ENCODE results near the gene STK39. TPM values are rescaled to one million over a fixed set of nuclear protein-coding genes. Genes with fewer than 3 reads are reported as not detected.

Gene STK39
- polyA plus RNA-seq, 2 of the 4 experiments (the other 2 are of a cell fraction) = 14.2 to 27.2 TPM

GRCh38 chr2:167955264-167955906, 292.0 kb downstream of the STK39 start:
- WGBS (ENCODE audit: missing lambda C conversion rate) = 92% methylated on average over 6 of the region's 6 CpGs
- H3K27ac ChIP-seq = no peak overlapping the region
- no peaks in the 10 kb centered on the region for H3K9me3 ChIP-seq
- CTCF ChIA-PET = interaction anchor here (1.1 kb wide), 1 partner anchor 9 kb away, joined by 3 read pairs; no protein-coding TSS in a partner anchor
- H3K4me1 ChIP-seq = no peaks in the 10 kb centered on the region
- FAIRE-seq = no peak
- no peak for DNase-seq (ENCODE audit: low read depth in 1 of 2, low spot score in 1 of 2)
- no peak for ATAC-seq
- no peak overlapping the region for H3K4me3 ChIP-seq
- POLR2A ChIA-PET = no interaction called here
- no peak overlapping the region for H3K4me2 ChIP-seq
- no peak for TF ChIP-seq JUN (IDR thresholded peaks at IDR 0.05)
- no peak for TF ChIP-seq MAX (IDR thresholded peaks at IDR 0.05)
- no peak for TF ChIP-seq EHF (CRISPR knock-in tag; IDR thresholded peaks at IDR 0.05)
- no peak for TF ChIP-seq TFCP2L1 (CRISPR knock-in tag; IDR thresholded peaks at IDR 0.05)
- TF ChIP-seq HES2 (IDR thresholded peaks at IDR 0.05) = no peak
- TF ChIP-seq HOXB5 (CRISPR knock-in tag; IDR thresholded peaks at IDR 0.05) = no peak
- TF ChIP-seq POLR2AphosphoS2 (conservative IDR thresholded peaks at IDR 0.05; ENCODE audit: low read length) = no peak
- TF ChIP-seq EP300 (IDR thresholded peaks at IDR 0.05) = no peak
- no peak for TF ChIP-seq ATOH8 (CRISPR knock-in tag; IDR thresholded peaks at IDR 0.05; ENCODE audit: low read depth)
- no peak for TF ChIP-seq PBX3 (IDR thresholded peaks at IDR 0.05)
- no peak for TF ChIP-seq TP53 (CRISPR knock-in tag; IDR thresholded peaks at IDR 0.05)
- TF ChIP-seq KDM1A (IDR thresholded peaks at IDR 0.05; ENCODE audit: low read depth) = no peak
- TF ChIP-seq HEYL (CRISPR knock-in tag; IDR thresholded peaks at IDR 0.05) = no peak

- DNase-seq (ENCODE audit: low read depth in 1 of 2, low spot score in 1 of 2) (no peak), FAIRE-seq (no peak), ATAC-seq (no peak)
- H3K27ac ChIP-seq = no peak overlapping the region
- H3K4me3 ChIP-seq = no peak overlapping the region
- ChIA-PET POLR2A (no interaction called here), CTCF (no interaction called here)
- H3K9me3 ChIP-seq = no peaks in the 10 kb centered on the region
- H3K4me1 ChIP-seq = no peaks in the 10 kb centered on the region
- H3K4me2 ChIP-seq = no peak overlapping the region
- WGBS (ENCODE audit: missing lambda C conversion rate) = 54% methylated on average over 2 of the region's 2 CpGs
- TF ChIP-seq GATA3 (IDR thresholded peaks at IDR 0.05; ENCODE audit: borderline replicate concordance) (no peak), SMC3 (IDR thresholded peaks at IDR 0.05) (no peak), HMGXB4 (CRISPR knock-in tag; IDR thresholded peaks at IDR 0.05; ENCODE audit: borderline replicate concordance) (no peak), ZSCAN20 (CRISPR knock-in tag; IDR thresholded peaks at IDR 0.05) (no peak), HOXB13 (CRISPR knock-in tag; IDR thresholded peaks at IDR 0.05; ENCODE audit: low read depth) (no peak), CEBPB (IDR thresholded peaks at IDR 0.05) (no peak), EP300 (IDR thresholded peaks at IDR 0.05) (no peak), PHF8 (IDR thresholded peaks at IDR 0.05; ENCODE audit: borderline replicate concordance, low read depth) (no peak), POLR2AphosphoS2 (conservative IDR thresholded peaks at IDR 0.05; ENCODE audit: low read length) (no peak), MYC (IDR thresholded peaks at IDR 0.05; ENCODE audit: borderline replicate concordance, low read length) (no peak), E2F6 (IDR thresholded peaks at IDR 0.05; ENCODE audit: borderline replicate concordance, low read depth) (no peak), ELK1 (IDR thresholded peaks at IDR 0.05; ENCODE audit: low read depth, low read length) (no peak), JUN (IDR thresholded peaks at IDR 0.05) (no peak), RFX5 (IDR thresholded peaks at IDR 0.05) (no peak), CBX2 (IDR thresholded peaks at IDR 0.05; ENCODE audit: borderline replicate concordance, low read depth) (no peak), USF2 (IDR thresholded peaks at IDR 0.05) (no peak)
Measured at GRCh38 chr2:167954495-167954894, 292.9 kb downstream of the STK39 start.

All from A549 (cell line).